CD4-positive, alpha-beta T cell treated with Interleukin-4 for 1 hour (primary cell): ENCODE measurements around the gene PCYOX1L.

ENCODE experiments used
- DNase-seq, 2 donors: peaks; one replicate each; pipeline ENCODE4 v3.0.0-alpha.2; 2020 to 2022

Gene PCYOX1L

GRCh38 chr5:149357370-149358293 is at the start of gene PCYOX1L:
Gene PCYOX1L, plus strand, starts transcription at chr5:149358046. Its CDS starts 23 bp downstream, at chr5:149358069.
- peak; percentile 93 to 97 for DNase-seq

- no peak for DNase-seq
These were observed 48.5 kb upstream of the PCYOX1L start for GRCh38 chr5:149309354-149309753.

GRCh38 chr5:149310488-149310887 is 47.4 kb upstream of the PCYOX1L start:
- DNase-seq, result no peak

GRCh38 chr5:149310947-149311658 is 46.7 kb upstream of the PCYOX1L start:
- DNase-seq, result no peak

DNA sequence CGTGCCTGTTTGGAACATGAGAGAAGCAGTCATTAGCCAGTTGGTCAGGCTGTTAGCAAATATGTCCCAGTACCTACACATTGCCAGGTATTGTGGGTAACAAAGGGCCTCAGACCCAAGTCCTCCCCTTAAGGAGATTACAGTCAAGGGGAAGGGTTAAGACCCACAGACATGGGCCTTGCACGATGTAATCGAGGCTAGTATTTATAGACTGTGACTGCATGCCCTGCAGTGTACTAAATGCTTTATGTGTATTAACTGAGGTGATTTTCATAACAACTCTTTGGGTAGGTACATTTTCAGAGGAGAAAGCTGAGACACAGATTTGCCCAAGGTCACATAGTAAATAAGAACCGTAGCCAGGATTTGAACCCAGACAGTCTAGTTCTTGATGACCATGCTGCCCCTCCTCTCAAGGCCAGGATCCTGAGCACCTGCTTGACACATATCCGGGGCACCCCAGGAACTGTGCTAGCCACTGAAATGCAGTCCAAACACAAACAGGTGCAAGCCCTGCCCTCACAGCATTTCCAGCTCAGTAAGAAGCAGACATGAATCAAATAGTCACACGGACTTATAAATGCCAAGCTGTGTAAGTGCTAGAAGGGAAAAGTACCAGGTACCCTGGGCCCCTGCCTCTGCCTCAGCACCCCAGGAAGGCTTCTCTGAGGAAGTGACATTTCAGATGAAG is 44.5 kb upstream of the PCYOX1L start:
- DNase-seq, result no peak

- DNase-seq, result peak in 1 of 2 donors; percentile 2
These were observed 43.2 kb upstream of the PCYOX1L start for GRCh38 chr5:149314571-149315111.

GRCh38 chr5:149315753-149316152 is 42.1 kb upstream of the PCYOX1L start:
- DNase-seq, result no peak

DNA sequence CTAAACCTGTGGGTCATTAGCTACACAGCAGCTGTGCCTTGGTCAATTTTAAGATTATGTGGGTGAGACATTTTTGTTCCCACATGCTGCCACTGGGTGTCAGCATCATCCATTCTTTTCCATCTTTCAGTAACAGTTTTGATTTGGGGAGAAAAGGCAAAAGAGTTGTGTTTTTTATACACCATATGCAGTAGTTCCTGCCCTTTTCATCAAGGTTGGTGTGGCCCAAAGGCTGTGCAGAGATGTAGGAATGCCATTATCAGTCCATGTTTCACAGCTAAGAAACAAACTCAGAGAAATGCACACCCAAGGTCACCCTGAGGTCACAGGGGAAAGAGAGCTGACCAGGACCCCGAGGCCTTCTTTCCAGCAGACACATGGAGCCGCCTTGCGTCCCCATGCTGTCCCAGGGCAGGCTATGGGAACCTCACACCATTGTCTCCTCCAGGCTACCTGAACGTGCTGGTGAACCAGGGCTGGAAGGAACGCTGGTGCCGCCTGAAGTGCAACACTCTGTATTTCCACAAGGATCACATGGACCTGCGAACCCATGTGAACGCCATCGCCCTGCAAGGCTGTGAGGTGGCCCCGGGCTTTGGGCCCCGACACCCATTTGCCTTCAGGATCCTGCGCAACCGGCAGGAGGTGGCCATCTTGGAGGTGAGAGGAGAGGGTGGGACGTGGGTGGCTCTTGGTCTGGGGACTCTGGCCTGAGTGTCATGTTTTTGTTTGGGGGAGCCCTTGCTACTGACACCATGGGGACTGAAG is 40.4 kb upstream of the PCYOX1L start:
- peak; percentile 42 to 65 for DNase-seq

- DNase-seq, result no peak
These were observed 38.7 kb upstream of the PCYOX1L start for GRCh38 chr5:149319174-149319573.

DNA sequence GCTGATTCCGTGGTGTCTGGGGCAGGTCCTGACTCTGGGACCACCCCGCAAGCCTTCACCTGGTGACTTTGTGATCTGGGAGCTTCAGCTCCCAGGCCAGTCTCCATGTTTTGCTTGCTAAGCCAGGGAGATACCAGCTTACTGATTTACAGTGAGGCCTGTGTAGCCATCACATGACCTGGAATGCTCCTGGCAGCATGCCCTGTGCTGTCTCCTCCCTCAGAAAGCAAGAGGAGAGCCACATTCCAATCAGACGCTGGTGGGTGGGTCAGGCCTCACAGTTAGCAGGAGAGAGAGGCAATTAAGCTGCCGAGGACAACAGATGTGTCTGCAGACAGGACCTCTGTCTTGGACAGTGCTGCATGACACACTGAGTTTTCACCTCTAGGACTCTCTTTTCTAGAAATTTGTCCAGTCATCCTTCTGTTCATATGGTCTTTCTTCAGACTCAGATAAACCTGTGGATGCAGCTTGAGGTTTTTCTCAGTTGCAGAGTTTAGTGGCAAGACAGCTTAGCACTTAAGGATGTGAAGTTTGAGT is 37.0 kb upstream of the PCYOX1L start:
- DNase-seq, result no peak

GRCh38 chr5:149322518-149322917 is 35.3 kb upstream of the PCYOX1L start:
- no peak for DNase-seq

DNA sequence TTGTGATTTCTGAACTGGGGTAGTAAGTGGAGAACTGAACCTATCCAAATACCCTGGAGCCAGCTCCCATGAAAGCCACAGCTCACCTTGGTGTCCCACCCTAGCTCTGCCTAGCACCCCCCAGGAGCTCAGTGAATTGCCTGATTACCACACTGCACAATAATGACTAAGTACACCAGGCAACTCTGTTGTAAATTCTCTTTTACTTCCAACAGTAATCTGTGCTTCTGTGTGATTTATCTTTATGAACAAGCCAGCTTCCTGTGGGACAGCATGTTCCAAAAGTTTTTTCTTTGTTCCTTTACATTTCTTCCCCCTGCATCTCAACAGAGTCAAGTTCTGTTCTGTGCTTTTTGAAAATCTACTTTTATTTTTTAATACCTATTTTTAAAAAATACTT is 34.6 kb upstream of the PCYOX1L start:
- DNase-seq, result no peak

GRCh38 chr5:149323621-149324205 is 34.1 kb upstream of the PCYOX1L start:
- DNase-seq, result no peak

GRCh38 chr5:149324641-149325040 is 33.2 kb upstream of the PCYOX1L start:
- DNase-seq, result no peak

- DNase-seq, result no peak
These were observed 32.6 kb upstream of the PCYOX1L start for GRCh38 chr5:149325166-149325735.

- no peak for DNase-seq
These were observed 32.0 kb upstream of the PCYOX1L start for GRCh38 chr5:149325894-149326293.

- DNase-seq, result no peak
These were observed 31.2 kb upstream of the PCYOX1L start for GRCh38 chr5:149326611-149327010.

GRCh38 chr5:149328177-149328576 is 29.7 kb upstream of the PCYOX1L start:
- no peak for DNase-seq

GRCh38 chr5:149333711-149334443 is 24.0 kb upstream of the PCYOX1L start:
- DNase-seq, result no peak

DNA sequence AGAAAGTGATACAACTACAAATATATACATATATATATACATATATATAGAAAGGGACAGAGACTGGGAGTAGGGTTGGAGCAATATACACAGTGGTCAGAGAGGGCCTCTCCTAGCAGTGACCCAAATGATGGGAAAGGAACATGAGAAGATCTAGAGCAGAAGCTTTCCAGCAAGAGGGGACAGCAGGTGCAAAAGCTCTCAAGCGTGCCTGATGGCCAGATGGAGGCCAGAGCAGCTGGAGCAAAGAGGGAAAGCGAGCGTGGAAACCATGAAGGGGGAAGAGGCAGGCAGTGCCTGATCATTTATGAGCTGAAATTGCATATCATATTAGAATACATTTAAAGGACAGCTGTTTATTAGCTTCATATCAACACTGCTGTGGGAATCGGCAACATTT is 20.1 kb upstream of the PCYOX1L start:
- DNase-seq, result no peak

DNA sequence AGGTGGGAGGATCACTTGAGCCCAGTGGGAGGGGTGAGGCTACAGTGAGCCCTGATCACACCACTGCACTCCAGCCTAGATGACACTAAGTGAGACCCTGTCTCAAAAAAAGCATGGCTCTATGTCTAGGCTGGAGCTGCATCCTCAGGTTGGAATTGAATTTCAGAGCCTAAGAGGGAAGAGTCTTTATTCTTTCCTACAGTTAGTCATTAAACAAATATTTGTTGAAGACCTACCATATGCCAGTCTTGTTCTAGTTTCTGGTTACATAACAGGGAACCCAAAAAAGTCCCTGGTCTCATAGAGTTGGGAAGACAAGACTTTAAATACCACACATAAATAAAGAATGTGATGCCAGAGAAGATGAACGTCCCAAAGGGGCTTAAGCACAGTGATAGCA is 19.5 kb upstream of the PCYOX1L start:
- DNase-seq, result no peak
